ENCODE data around the gene SNAPC3. TPM values are rescaled to one million over a fixed set of nuclear protein-coding genes. Genes with fewer than 3 reads are reported as not detected.

Gene SNAPC3
- total and polyA plus RNA-seq, 3 donors from 2014 or later = 74.2 to 115 (median 105) TPM

GRCh38 chr9:15484802-15485201, 62.1 kb downstream of the SNAPC3 start:
- Histone ChIP-seq H3K27ac (no peak overlapping the region), H3K4me1 (no peaks in the 10 kb centered on the region), H3K4me3 (no peak overlapping the region), H3K9me3 (no peaks in the 10 kb centered on the region), H3K36me3 (ENCODE audit: low read depth, missing control alignments) (no peaks in the 10 kb centered on the region), H3K27me3 (no peaks in the 10 kb centered on the region)
- WGBS, 2 donors = 86 to 97% methylated on average over 6 of the region's 6 CpGs
- DNase-seq = no peak
- intact Hi-C loops (cut with DNase I; ENCODE audit: low total_unique reads) = no loop called here
- TF ChIP-seq POLR2A (IDR thresholded peaks at IDR 0.05) (no peak), CTCF (IDR thresholded peaks at IDR 0.05) (no peak)

- WGBS, 2 donors = 57 to 58% methylated on average over 2 of the region's 2 CpGs
These were observed 63.4 kb downstream of the SNAPC3 start for GRCh38 chr9:15485836-15486666.

GRCh38 chr9:15491950-15492349, 69.3 kb downstream of the SNAPC3 start:
- Histone ChIP-seq H3K36me3 (ENCODE audit: low read depth, missing control alignments) (no peaks in the 10 kb centered on the region), H3K27me3 (no peaks in the 10 kb centered on the region), H3K27ac (no peak overlapping the region), H3K4me1 (no peaks in the 10 kb centered on the region), H3K4me3 (no peak overlapping the region), H3K9me3 (no peaks in the 10 kb centered on the region)
- no peak for DNase-seq
- 94 to 100% methylated on average over 1 of the region's 1 CpG for WGBS, 2 donors
- TF ChIP-seq CTCF (IDR thresholded peaks at IDR 0.05) = no peak
- TF ChIP-seq POLR2A (IDR thresholded peaks at IDR 0.05) = no peak
- intact Hi-C loops (cut with DNase I; ENCODE audit: low total_unique reads) = no loop called here

More at GRCh38 chr9:15485836-15486666, 63.4 kb downstream of the SNAPC3 start:
- no peak for TF ChIP-seq POLR2A (IDR thresholded peaks at IDR 0.05)
- peak in 2 of 3 experiments; percentile 18 to 47 for TF ChIP-seq CTCF (IDR thresholded peaks at IDR 0.05)
- H3K36me3 ChIP-seq (ENCODE audit: low read depth, missing control alignments) = no peaks in the 10 kb centered on the region
- H3K9me3 ChIP-seq = no peaks in the 10 kb centered on the region
- no peaks in the 10 kb centered on the region for H3K4me1 ChIP-seq
- DNase-seq = no peak
- no peak overlapping the region for H3K27ac ChIP-seq
- H3K27me3 ChIP-seq = no peaks in the 10 kb centered on the region
- intact Hi-C loops (cut with DNase I; ENCODE audit: low total_unique reads) = no loop called here
- no peak overlapping the region for H3K4me3 ChIP-seq

- intact Hi-C loops (cut with DNase I; ENCODE audit: low total_unique reads) = no loop called here
- Histone ChIP-seq H3K27ac (no peak overlapping the region), H3K27me3 (no peaks in the 10 kb centered on the region), H3K9me3 (no peaks in the 10 kb centered on the region), H3K36me3 (ENCODE audit: low read depth, missing control alignments) (no peaks in the 10 kb centered on the region), H3K4me3 (no peak overlapping the region), H3K4me1 (no peaks in the 10 kb centered on the region)
- 89 to 94% methylated on average over 11 to 13 of the region's 13 CpGs for WGBS, 2 donors
- TF ChIP-seq CTCF (IDR thresholded peaks at IDR 0.05) = no peak
- no peak for TF ChIP-seq POLR2A (IDR thresholded peaks at IDR 0.05)
- DNase-seq = no peak
These were observed 69.9 kb downstream of the SNAPC3 start for GRCh38 chr9:15492485-15493150.
